Duodenal mucosa (tissue), 2 donors: ENCODE data around the gene SPIC.
"Not testable (repeated sequence)": the region's sequence is repeated elsewhere in the genome, so short reads cannot be mapped to it uniquely, and the experiment has no call there.

Source experiments
- H3K27ac ChIP-seq: one replicate; pipeline ENCODE4 v1.7.0; 2013; ENCODE audit warnings: low read depth, low read length
- H3K27me3 ChIP-seq, 2 donors: one replicate each; pipeline ENCODE4 v1.7.0; 2013; ENCODE audit warnings: low read length in 2 of 2, control low read depth in 1 of 2; ENCODE audit not compliant: insufficient read depth in 2 of 2, control insufficient read depth in 1 of 2
- H3K36me3 ChIP-seq, 2 donors: one replicate each; pipeline ENCODE4 v1.7.0; 2013; ENCODE audit warnings: low read length in 2 of 2, control low read depth in 1 of 2; ENCODE audit not compliant: insufficient read depth in 2 of 2, control insufficient read depth in 1 of 2
- H3K4me1 ChIP-seq, 2 donors: one replicate each; pipeline ENCODE4 v1.7.0; 2013; ENCODE audit warnings: low read length in 2 of 2, control low read depth in 1 of 2; ENCODE audit not compliant: insufficient read depth in 2 of 2, control insufficient read depth in 1 of 2
- H3K4me3 ChIP-seq, 2 donors: one replicate each; pipeline ENCODE4 v1.7.0; 2013; ENCODE audit warnings: low read length in 2 of 2, low read depth in 1 of 2
- H3K9ac ChIP-seq, 2 donors: one replicate each; pipeline ENCODE4 v1.7.0; 2013; ENCODE audit warnings: low read length in 2 of 2, low read depth in 1 of 2
- H3K9me3 ChIP-seq, 2 donors: one replicate each; pipeline ENCODE4 v1.7.0; 2013; ENCODE audit warnings: low read length in 2 of 2, control low read depth in 1 of 2; ENCODE audit not compliant: control insufficient read depth in 1 of 2

Gene SPIC

GRCh38 chr12:101474711-101475386 is at the start of gene SPIC:
Gene SPIC, plus strand, starts transcription at chr12:101475336. Its CDS starts 1,569 bp downstream, at chr12:101476905.
- H3K4me3 ChIP-seq, result no peak within 1 kb of the TSS
- H3K27ac ChIP-seq, result no peak within 1 kb of the TSS
- no peaks in the 10 kb centered on the region for H3K4me1 ChIP-seq
- no peaks in the 10 kb centered on the region for H3K27me3 ChIP-seq
- H3K36me3 ChIP-seq, result no peaks in the 10 kb centered on the region
- H3K9me3 ChIP-seq, result no peaks in the 10 kb centered on the region
- no peak within 1 kb of the TSS for H3K9ac ChIP-seq

- Histone ChIP-seq H3K27ac (no peak overlapping the region), H3K27me3 (no peaks in the 10 kb centered on the region), H3K9me3 (no peaks in the 10 kb centered on the region), H3K36me3 (no peaks in the 10 kb centered on the region), H3K4me1 (no peaks in the 10 kb centered on the region), H3K4me3 (no peak overlapping the region), H3K9ac (no peak overlapping the region)
Measured at GRCh38 chr12:101430456-101430855, 44.7 kb upstream of the SPIC start.

- H3K27me3 ChIP-seq, result no peaks in the 10 kb centered on the region
- H3K4me3 ChIP-seq, result no peak overlapping the region
- no peaks in the 10 kb centered on the region for H3K4me1 ChIP-seq
- H3K27ac ChIP-seq, result no peak overlapping the region
- H3K9ac ChIP-seq, result no peak overlapping the region
- no peaks in the 10 kb centered on the region for H3K36me3 ChIP-seq
- H3K9me3 ChIP-seq, result no peaks in the 10 kb centered on the region
Measured at GRCh38 chr12:101436136-101436535, 39.0 kb upstream of the SPIC start.

DNA sequence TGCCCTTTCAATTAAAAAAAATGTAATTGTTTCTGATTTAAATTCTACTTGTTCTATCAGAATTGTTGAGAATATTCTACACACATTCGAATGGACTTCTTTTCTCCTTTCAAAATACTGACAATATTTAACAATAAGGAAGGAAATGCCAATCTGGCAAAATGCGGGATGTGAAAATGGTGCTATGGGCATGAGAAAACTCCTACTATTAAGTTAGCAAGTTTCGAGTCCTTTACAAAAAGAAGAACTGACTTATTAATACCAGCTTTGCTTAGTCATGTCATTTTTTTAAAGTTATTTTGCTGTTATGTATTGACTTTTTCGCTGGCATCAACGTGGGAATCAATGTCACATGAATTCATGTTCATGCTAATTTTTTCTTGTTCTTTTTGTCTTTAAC is 35.9 kb upstream of the SPIC start:
- H3K27me3 ChIP-seq, result peaks cover 0 to 3% of the 10 kb centered on the region in 2 donors

GRCh38 chr12:101441461-101442224 is 33.5 kb upstream of the SPIC start:
- H3K27ac ChIP-seq, result no peak overlapping the region
- H3K9me3 ChIP-seq, result no peaks in the 10 kb centered on the region
- no peak overlapping the region for H3K9ac ChIP-seq
- no peaks in the 10 kb centered on the region for H3K4me1 ChIP-seq
- H3K4me3 ChIP-seq, result no peak overlapping the region
- H3K27me3 ChIP-seq, result peaks cover 0 to 3% of the 10 kb centered on the region in 2 donors
- no peaks in the 10 kb centered on the region for H3K36me3 ChIP-seq

More for the DNA sequence above, 35.9 kb upstream of the SPIC start:
- Histone ChIP-seq H3K27ac (no peak overlapping the region), H3K9me3 (no peaks in the 10 kb centered on the region), H3K4me1 (no peaks in the 10 kb centered on the region), H3K36me3 (no peaks in the 10 kb centered on the region), H3K4me3 (no peak overlapping the region), H3K9ac (no peak overlapping the region)

- H3K36me3 ChIP-seq, result no peaks in the 10 kb centered on the region
- H3K9ac ChIP-seq, result no peak overlapping the region
- H3K9me3 ChIP-seq, result peaks cover 0 to 2% of the 10 kb centered on the region in 2 donors
- no peak overlapping the region for H3K4me3 ChIP-seq
- H3K27me3 ChIP-seq, result no peaks in the 10 kb centered on the region
- H3K4me1 ChIP-seq, result peaks cover 0 to 4% of the 10 kb centered on the region in 2 donors
- no peak overlapping the region for H3K27ac ChIP-seq
Measured at GRCh38 chr12:101455685-101456084, 19.5 kb upstream of the SPIC start.

- Histone ChIP-seq H3K27me3 (no peaks in the 10 kb centered on the region), H3K9me3 (peaks cover 0 to 2% of the 10 kb centered on the region in 2 donors), H3K4me3 (no peak overlapping the region), H3K36me3 (no peaks in the 10 kb centered on the region), H3K9ac (no peak overlapping the region), H3K4me1 (peaks cover 0 to 4% of the 10 kb centered on the region in 2 donors), H3K27ac (no peak overlapping the region)
Measured at GRCh38 chr12:101459642-101460346, 15.3 kb upstream of the SPIC start.

DNA sequence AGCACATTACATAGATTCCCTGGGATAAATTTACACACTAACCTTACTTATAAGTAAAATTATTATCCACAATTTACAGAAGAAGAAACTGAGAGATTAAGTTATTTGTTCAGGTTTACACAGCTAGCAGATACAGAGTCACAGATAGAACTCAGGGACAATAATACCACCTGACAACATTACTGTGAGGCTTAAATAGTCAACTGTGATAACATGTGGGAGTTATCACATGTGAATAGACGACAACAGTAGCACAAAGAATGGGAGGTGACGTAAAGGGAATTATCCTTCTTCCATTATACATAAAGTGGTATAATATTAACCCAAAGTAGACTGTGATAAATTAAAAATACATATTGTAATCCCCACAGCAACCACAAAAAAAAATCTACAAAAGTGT is 6.2 kb upstream of the SPIC start:
- no peaks in the 10 kb centered on the region for H3K9me3 ChIP-seq
- no peaks in the 10 kb centered on the region for H3K36me3 ChIP-seq
- H3K4me1 ChIP-seq, result no peaks in the 10 kb centered on the region
- H3K27me3 ChIP-seq, result no peaks in the 10 kb centered on the region
- no peak overlapping the region for H3K4me3 ChIP-seq
- H3K27ac ChIP-seq, result no peak overlapping the region
- H3K9ac ChIP-seq, result no peak overlapping the region

DNA sequence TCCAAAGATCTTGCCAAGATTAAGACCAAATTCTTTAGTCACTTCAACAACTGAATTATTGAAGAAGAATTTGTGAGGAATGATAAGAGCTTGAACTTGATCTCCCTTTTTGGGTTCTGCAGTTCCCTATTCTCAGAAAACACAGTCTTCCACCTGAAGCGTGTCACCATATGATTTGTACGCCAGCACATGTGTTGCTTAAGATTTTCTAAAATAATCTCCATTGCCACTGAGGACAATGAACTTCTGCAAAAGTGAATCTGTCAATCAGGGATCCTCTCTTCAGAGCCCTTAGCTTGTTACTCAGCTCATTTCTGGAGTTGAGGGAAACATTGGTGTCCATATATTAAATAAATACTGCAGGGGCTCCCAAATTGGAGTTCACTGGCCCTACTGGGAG is 4.2 kb upstream of the SPIC start:
- no peaks in the 10 kb centered on the region for H3K9me3 ChIP-seq
- no peaks in the 10 kb centered on the region for H3K27me3 ChIP-seq
- H3K9ac ChIP-seq, result no peak overlapping the region
- H3K4me3 ChIP-seq, result no peak overlapping the region
- no peak overlapping the region for H3K27ac ChIP-seq
- H3K36me3 ChIP-seq, result no peaks in the 10 kb centered on the region
- H3K4me1 ChIP-seq, result no peaks in the 10 kb centered on the region

- H3K4me3 ChIP-seq, H3K9me3 ChIP-seq, H3K27me3 ChIP-seq, H3K4me1 ChIP-seq, H3K36me3 ChIP-seq, H3K9ac ChIP-seq, H3K27ac ChIP-seq: not testable (repeated sequence)
Measured at GRCh38 chr12:101471878-101472277, 3.3 kb upstream of the SPIC start.
